Hepatocyte (in vitro differentiated cells): ENCODE measurements around the gene MT4. TPM values are rescaled to one million over a fixed set of nuclear protein-coding genes. Genes with fewer than 3 reads are reported as not detected.

ENCODE experiments used
- DNase-seq: peaks from one replicate; pipeline ENCODE4 v3.0.0-alpha.2; 2016; ENCODE audit warnings: low spot score
- H2AFZ ChIP-seq: fragments of 200-600 bp; sonication (generic); 2 replicates; pipeline ENCODE4 v1.6.0; 2016; ENCODE audit warnings: antibody characterized with exemption, mild to moderate bottlenecking
- H3K27ac ChIP-seq: fragments of 200-600 bp; sonication (generic); 2 replicates; pipeline ENCODE4 v1.5.1; 2016; ENCODE audit warnings: mild to moderate bottlenecking
- H3K27me3 ChIP-seq: fragments of 200-600 bp; sonication (generic); 2 replicates; pipeline ENCODE4 v1.6.1; 2016
- H3K36me3 ChIP-seq: fragments of 200-600 bp; sonication (generic); replicated peaks from 2 replicates; pipeline ENCODE4 v1.5.1; 2016; ENCODE audit warnings: low read depth; ENCODE audit not compliant: insufficient read depth
- H3K4me1 ChIP-seq: fragments of 200-600 bp; sonication (generic); 2 replicates; pipeline ENCODE4 v1.5.1; 2016; ENCODE audit warnings: mild to moderate bottlenecking, moderate library complexity; ENCODE audit not compliant: insufficient read depth
- H3K4me2 ChIP-seq: fragments of 200-600 bp; sonication (generic); 2 replicates; pipeline ENCODE4 v1.6.0; 2016
- H3K4me3 ChIP-seq: fragments of 200-600 bp; sonication (generic); 2 replicates; pipeline ENCODE4 v1.5.1; 2016; ENCODE audit warnings: mild to moderate bottlenecking
- H3K79me2 ChIP-seq: fragments of 200-600 bp; sonication (generic); 2 replicates; pipeline ENCODE4 v1.6.0; 2017; ENCODE audit warnings: mild to moderate bottlenecking
- H3K9me2 ChIP-seq: fragments of 200-600 bp; sonication (generic); replicated peaks from 2 replicates; pipeline ENCODE4 v1.6.0; 2017; ENCODE audit warnings: mild to moderate bottlenecking; ENCODE audit not compliant: insufficient read depth
- H3K9me3 ChIP-seq: fragments of 200-600 bp; sonication (generic); 2 replicates; pipeline ENCODE4 v1.5.1; 2016; ENCODE audit warnings: low read depth, mild to moderate bottlenecking
- H4K20me1 ChIP-seq: fragments of 200-600 bp; sonication (generic); 2 replicates; pipeline ENCODE4 v1.6.0; 2016; ENCODE audit warnings: mild to moderate bottlenecking; ENCODE audit not compliant: insufficient read depth, poor library complexity, severe bottlenecking
- CTCF ChIP-seq: fragments of 200-600 bp; sonication (generic); IDR thresholded peaks from 2 replicates; pipeline ENCODE4 v1.5.1; 2016; ENCODE audit warnings: antibody characterized with exemption, mild to moderate bottlenecking; ENCODE audit not compliant: poor library complexity
- EZH2 ChIP-seq: fragments of 200-600 bp; sonication (generic); IDR thresholded peaks from 2 replicates; pipeline ENCODE4 v1.6.1; 2016; ENCODE audit warnings: antibody characterized with exemption, mild to moderate bottlenecking, borderline replicate concordance
- EZH2phosphoT487 ChIP-seq: fragments of 200-600 bp; sonication (generic); IDR thresholded peaks from one replicate; pipeline ENCODE4 v1.6.1; 2018; ENCODE audit warnings: antibody characterized with exemption, mild to moderate bottlenecking, low read depth, moderate library complexity; ENCODE audit not compliant: unreplicated experiment, severe bottlenecking
- WGBS: methylation state at CpG from one replicate; pipeline ENCODE4 v1.1.6; 2016; ENCODE audit warnings: low lambda C conversion rate; ENCODE audit errors: missing lambda C conversion rate; 5-methylcytosine and 5-hydroxymethylcytosine counted together
- polyA plus RNA-seq: library from polyadenylated mRNA; unstranded; fragments of >200 nt; fragmentation: Nextera tagmentation; extraction: Ambion mirVana; gene quantifications from 2 replicates; pipeline ENCODE4 v1.2.1, GENCODE V29; 2016
- total RNA-seq: library from RNA; depleted of rRNA; stranded (reverse); fragments of >200 nt; gene quantifications from 2 replicates; pipeline ENCODE4 v1.2.3, GENCODE V29; 2014

Gene MT4
- total and polyA plus RNA-seq, 2 experiments from 2014 or later: not detected

GRCh38 chr16:56606476-56607108 lies 41.7 kb downstream of the MT4 start:
- Histone ChIP-seq H3K4me2 (peak overlapping the region; percentile 77), H3K36me3 (no peaks in the 10 kb centered on the region), H3K79me2 (no peaks in the 10 kb centered on the region), H4K20me1 (no peaks in the 10 kb centered on the region), H3K9me2 (no peaks in the 10 kb centered on the region), H3K9me3 (no peaks in the 10 kb centered on the region), H3K4me3 (no peak overlapping the region), H3K27me3 (peaks cover 4% of the 10 kb centered on the region), H3K27ac (peak overlapping the region; percentile 87), H3K4me1 (peaks cover 26% of the 10 kb centered on the region), H2AFZ (no peak overlapping the region)
- DNase-seq: peak; percentile 53
- TF ChIP-seq CTCF: no peak
- TF ChIP-seq EZH2phosphoT487: no peak
- TF ChIP-seq EZH2: no peak
- 52% methylated on average over 8 of the region's 8 CpGs for WGBS

- Histone ChIP-seq H3K9me2 (no peaks in the 10 kb centered on the region), H3K4me1 (peaks cover 26% of the 10 kb centered on the region), H3K9me3 (no peaks in the 10 kb centered on the region), H2AFZ (no peak overlapping the region), H3K27me3 (peaks cover 4% of the 10 kb centered on the region), H3K27ac (peak overlapping the region; percentile 87), H3K79me2 (no peaks in the 10 kb centered on the region), H4K20me1 (no peaks in the 10 kb centered on the region), H3K4me2 (peak overlapping the region; percentile 77), H3K4me3 (no peak overlapping the region), H3K36me3 (no peaks in the 10 kb centered on the region)
- peak; percentile 76 for DNase-seq
- TF ChIP-seq EZH2 (no peak), CTCF (no peak), EZH2phosphoT487 (no peak)
- WGBS: 59% methylated on average over 14 of the region's 14 CpGs
Observed at GRCh38 chr16:56607109-56607618, 42.3 kb downstream of the MT4 start.

- H2AFZ ChIP-seq: no peak overlapping the region
- WGBS: 83% methylated on average over 2 of the region's 2 CpGs
- no peak overlapping the region for H3K4me3 ChIP-seq
Observed at GRCh38 chr16:56607675-56608042, 42.8 kb downstream of the MT4 start.

More at GRCh38 chr16:56607675-56608042, 42.8 kb downstream of the MT4 start:
- Histone ChIP-seq H3K27me3 (peaks cover 4% of the 10 kb centered on the region), H4K20me1 (no peaks in the 10 kb centered on the region), H3K9me2 (no peaks in the 10 kb centered on the region), H3K79me2 (no peaks in the 10 kb centered on the region), H3K4me2 (peak overlapping the region; percentile 77), H3K36me3 (no peaks in the 10 kb centered on the region), H3K9me3 (no peaks in the 10 kb centered on the region), H3K27ac (peak overlapping the region; percentile 87), H3K4me1 (peaks cover 26% of the 10 kb centered on the region)
- TF ChIP-seq EZH2: no peak
- no peak for TF ChIP-seq CTCF
- no peak for TF ChIP-seq EZH2phosphoT487
- no peak for DNase-seq
